ENCODE data around the gene PDE6A.
"Not testable (repeated sequence)": the region's sequence is repeated elsewhere in the genome, so short reads cannot be mapped to it uniquely, and the experiment has no call there.

Gene PDE6A

GRCh38 chr5:149871471-149871870, 73.1 kb downstream of the PDE6A start:
- no peaks in the 10 kb centered on the region for H3K4me1 ChIP-seq (ENCODE audit: insufficient read depth, low read length)
- 89% methylated on average over 7 of the region's 7 CpGs for WGBS

DNA sequence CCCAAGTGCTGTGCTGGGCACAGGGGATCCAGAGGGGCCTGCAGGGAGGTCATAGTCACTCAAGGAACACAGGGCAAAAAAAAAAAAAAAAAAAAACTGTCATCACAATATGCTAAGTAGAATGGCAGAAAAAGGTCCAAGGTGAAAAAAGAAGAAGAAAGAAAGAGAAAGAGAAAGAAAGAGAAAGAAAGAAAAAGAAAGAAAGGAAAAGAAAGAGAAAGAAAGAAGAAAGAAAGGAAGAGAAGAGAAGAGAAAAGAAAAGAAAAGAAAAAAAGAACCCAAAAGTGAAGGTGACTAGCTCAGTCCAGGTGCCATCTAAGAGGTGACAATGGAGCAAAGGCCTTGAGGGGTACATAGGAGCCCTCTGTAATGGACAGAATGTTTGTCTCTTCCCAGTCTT, 73.9 kb downstream of the PDE6A start:
- Histone ChIP-seq H3K27ac (ENCODE audit: low read depth, low read length) (no peak overlapping the region), H3K27me3 (ENCODE audit: insufficient read depth, low read length) (no peaks in the 10 kb centered on the region), H3K4me1 (ENCODE audit: insufficient read depth, low read length) (no peaks in the 10 kb centered on the region), H3K9me3 (ENCODE audit: insufficient read depth, low read depth, low read length) (no peaks in the 10 kb centered on the region), H3K4me3 (ENCODE audit: low read length) (no peak overlapping the region), H3K36me3 (ENCODE audit: insufficient read depth, low read length) (no peaks in the 10 kb centered on the region), H3K9ac (ENCODE audit: low read depth, low read length) (no peak overlapping the region)

More at GRCh38 chr5:149871471-149871870, 73.1 kb downstream of the PDE6A start:
- Histone ChIP-seq H3K27ac (ENCODE audit: low read depth, low read length) (no peak overlapping the region), H3K27me3 (ENCODE audit: insufficient read depth, low read length) (no peaks in the 10 kb centered on the region), H3K9me3 (ENCODE audit: insufficient read depth, low read depth, low read length) (no peaks in the 10 kb centered on the region), H3K9ac (ENCODE audit: low read depth, low read length) (no peak overlapping the region), H3K4me3 (ENCODE audit: low read length) (no peak overlapping the region), H3K36me3 (ENCODE audit: insufficient read depth, low read length) (no peaks in the 10 kb centered on the region)

- H3K36me3 ChIP-seq (ENCODE audit: insufficient read depth, low read length), result no peaks in the 10 kb centered on the region
- no peak overlapping the region for H3K9ac ChIP-seq (ENCODE audit: low read depth, low read length)
- H3K9me3 ChIP-seq (ENCODE audit: insufficient read depth, low read depth, low read length), result no peaks in the 10 kb centered on the region
- no peaks in the 10 kb centered on the region for H3K4me1 ChIP-seq (ENCODE audit: insufficient read depth, low read length)
- no peaks in the 10 kb centered on the region for H3K27me3 ChIP-seq (ENCODE audit: insufficient read depth, low read length)
- H3K4me3 ChIP-seq (ENCODE audit: low read length), result no peak overlapping the region
- 100% methylated on average over 1 of the region's 1 CpG for WGBS
- no peak overlapping the region for H3K27ac ChIP-seq (ENCODE audit: low read depth, low read length)
These were observed 74.4 kb downstream of the PDE6A start for GRCh38 chr5:149870232-149870631.

DNA sequence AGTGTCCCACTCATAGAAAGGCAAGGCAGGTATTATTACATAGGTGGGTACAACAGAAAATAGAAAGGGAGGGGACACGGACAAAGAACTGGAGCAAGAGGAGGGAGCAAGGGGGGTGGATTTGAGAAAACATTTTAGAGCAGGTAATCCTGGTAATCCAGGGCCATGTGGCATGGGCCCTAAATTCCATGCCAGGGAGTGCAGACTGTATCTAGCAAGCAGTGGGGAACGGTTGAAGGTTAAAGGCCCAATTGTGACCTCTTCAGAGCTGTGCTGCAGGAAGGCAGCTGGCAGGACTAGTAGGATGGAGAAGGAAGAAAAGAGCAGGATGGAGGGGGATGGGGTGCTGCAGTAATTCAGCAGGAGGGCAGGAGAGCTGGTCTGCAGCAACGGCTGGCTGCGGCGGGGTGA, 75.2 kb downstream of the PDE6A start:
- H3K9me3 ChIP-seq (ENCODE audit: insufficient read depth, low read depth, low read length), result no peaks in the 10 kb centered on the region
- 70% methylated on average over 5 of the region's 5 CpGs for WGBS
- no peak overlapping the region for H3K27ac ChIP-seq (ENCODE audit: low read depth, low read length)
- no peak overlapping the region for H3K4me3 ChIP-seq (ENCODE audit: low read length)
- no peaks in the 10 kb centered on the region for H3K4me1 ChIP-seq (ENCODE audit: insufficient read depth, low read length)
- no peaks in the 10 kb centered on the region for H3K36me3 ChIP-seq (ENCODE audit: insufficient read depth, low read length)
- 0 out of 2 replicates have a peak overlapping the region, but pooled peaks have one; percentile 5 for H3K9ac ChIP-seq (ENCODE audit: low read depth, low read length)
- no peaks in the 10 kb centered on the region for H3K27me3 ChIP-seq (ENCODE audit: insufficient read depth, low read length)

DNA sequence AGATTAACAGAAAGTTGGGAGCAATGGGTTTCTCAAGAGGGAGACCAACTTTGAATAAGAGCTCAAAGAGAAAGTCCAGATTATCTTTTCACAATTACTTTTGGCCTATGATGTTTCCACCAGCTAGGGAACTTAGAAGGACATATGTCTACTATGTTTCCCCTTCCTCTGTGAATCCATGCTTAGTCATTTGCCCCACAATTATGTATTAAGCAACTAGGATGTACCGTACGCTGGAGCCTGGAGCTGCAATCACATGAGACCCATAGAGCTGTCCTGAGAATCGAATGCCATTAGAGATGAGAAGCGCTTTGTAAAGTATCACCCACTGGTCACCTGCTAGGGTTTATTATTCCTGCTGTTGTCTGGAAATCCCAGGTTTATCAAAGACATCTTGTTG, 78.8 kb downstream of the PDE6A start:
- Histone ChIP-seq H3K4me3 (ENCODE audit: low read length) (no peak overlapping the region), H3K4me1 (ENCODE audit: insufficient read depth, low read length) (peaks cover 7% of the 10 kb centered on the region), H3K36me3 (ENCODE audit: insufficient read depth, low read length) (no peaks in the 10 kb centered on the region), H3K9ac (ENCODE audit: low read depth, low read length) (no peak overlapping the region), H3K27me3 (ENCODE audit: insufficient read depth, low read length) (no peaks in the 10 kb centered on the region), H3K9me3 (ENCODE audit: insufficient read depth, low read depth, low read length) (no peaks in the 10 kb centered on the region), H3K27ac (ENCODE audit: low read depth, low read length) (no peak overlapping the region)
- 97% methylated on average over 4 of the region's 4 CpGs for WGBS

DNA sequence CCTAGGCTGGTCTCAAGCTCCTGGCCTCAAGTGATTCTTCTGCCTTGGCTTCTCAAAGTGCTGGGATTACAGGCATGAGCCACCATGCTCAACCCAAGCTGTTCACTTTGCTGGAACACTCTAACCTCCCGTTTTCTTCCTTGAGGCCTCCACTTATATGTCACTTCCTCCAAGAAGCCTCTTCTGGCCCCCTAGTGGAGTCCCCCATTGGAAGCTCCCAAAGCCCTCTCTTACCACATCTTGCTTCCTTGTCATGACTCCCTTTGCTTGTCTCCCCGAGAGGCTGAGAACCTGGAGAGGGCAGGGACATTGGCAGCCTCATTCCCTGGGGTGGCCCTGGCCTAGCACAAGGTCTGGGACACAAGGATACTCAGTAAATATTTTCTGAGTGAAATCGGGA, 80.8 kb downstream of the PDE6A start:
- 89% methylated on average over 3 of the region's 3 CpGs for WGBS
- H3K9me3 ChIP-seq (ENCODE audit: insufficient read depth, low read depth, low read length), result no peaks in the 10 kb centered on the region

GRCh38 chr5:149863176-149863575, 81.4 kb downstream of the PDE6A start:
- Histone ChIP-seq H3K4me3 (ENCODE audit: low read length) (no peak overlapping the region), H3K27ac (ENCODE audit: low read depth, low read length) (no peak overlapping the region), H3K27me3 (ENCODE audit: insufficient read depth, low read length) (no peaks in the 10 kb centered on the region), H3K36me3 (ENCODE audit: insufficient read depth, low read length) (no peaks in the 10 kb centered on the region), H3K9me3 (ENCODE audit: insufficient read depth, low read depth, low read length) (no peaks in the 10 kb centered on the region), H3K4me1 (ENCODE audit: insufficient read depth, low read length) (peaks cover 10% of the 10 kb centered on the region), H3K9ac (ENCODE audit: low read depth, low read length) (no peak overlapping the region)
- 96% methylated on average over 13 of the region's 13 CpGs for whole genome bisulfite sequencing

More for the DNA sequence above, 80.8 kb downstream of the PDE6A start:
- H3K4me3 ChIP-seq (ENCODE audit: low read length), result no peak overlapping the region
- no peak overlapping the region for H3K9ac ChIP-seq (ENCODE audit: low read depth, low read length)
- H3K36me3 ChIP-seq (ENCODE audit: insufficient read depth, low read length), result no peaks in the 10 kb centered on the region
- H3K27me3 ChIP-seq (ENCODE audit: insufficient read depth, low read length), result no peaks in the 10 kb centered on the region
- no peak overlapping the region for H3K27ac ChIP-seq (ENCODE audit: low read depth, low read length)
- H3K4me1 ChIP-seq (ENCODE audit: insufficient read depth, low read length), result peaks cover 10% of the 10 kb centered on the region

GRCh38 chr5:149860801-149861322, 83.7 kb downstream of the PDE6A start:
- no peak overlapping the region for H3K4me3 ChIP-seq (ENCODE audit: low read length)
- H3K27ac ChIP-seq (ENCODE audit: low read depth, low read length), result 0 out of 2 replicates have a peak overlapping the region, but pooled peaks have one; percentile 45
- no peaks in the 10 kb centered on the region for H3K36me3 ChIP-seq (ENCODE audit: insufficient read depth, low read length)
- peaks cover 10% of the 10 kb centered on the region for H3K4me1 ChIP-seq (ENCODE audit: insufficient read depth, low read length)
- peak overlapping the region; percentile 25 for H3K9ac ChIP-seq (ENCODE audit: low read depth, low read length)
- 56% methylated on average over 7 of the region's 7 CpGs for WGBS
- H3K27me3 ChIP-seq (ENCODE audit: insufficient read depth, low read length), result no peaks in the 10 kb centered on the region
- no peaks in the 10 kb centered on the region for H3K9me3 ChIP-seq (ENCODE audit: insufficient read depth, low read depth, low read length)

- H3K27ac ChIP-seq (ENCODE audit: low read depth, low read length), result no peak overlapping the region
- no peaks in the 10 kb centered on the region for H3K9me3 ChIP-seq (ENCODE audit: insufficient read depth, low read depth, low read length)
- no peak overlapping the region for H3K9ac ChIP-seq (ENCODE audit: low read depth, low read length)
- peaks cover 10% of the 10 kb centered on the region for H3K4me1 ChIP-seq (ENCODE audit: insufficient read depth, low read length)
- 94% methylated on average over 4 of the region's 4 CpGs for WGBS
- H3K27me3 ChIP-seq (ENCODE audit: insufficient read depth, low read length), result no peaks in the 10 kb centered on the region
- no peak overlapping the region for H3K4me3 ChIP-seq (ENCODE audit: low read length)
- H3K36me3 ChIP-seq (ENCODE audit: insufficient read depth, low read length), result no peaks in the 10 kb centered on the region
These were observed 84.8 kb downstream of the PDE6A start for GRCh38 chr5:149859746-149860145.

- not testable (repeated sequence) for H3K4me1 ChIP-seq (ENCODE audit: insufficient read depth, low read length); H3K9ac ChIP-seq (ENCODE audit: low read depth, low read length); H3K27me3 ChIP-seq (ENCODE audit: insufficient read depth, low read length); H3K9me3 ChIP-seq (ENCODE audit: insufficient read depth, low read depth, low read length); H3K36me3 ChIP-seq (ENCODE audit: insufficient read depth, low read length); H3K4me3 ChIP-seq (ENCODE audit: low read length); H3K27ac ChIP-seq (ENCODE audit: low read depth, low read length)
- WGBS, result 96% methylated on average over 4 of the region's 6 CpGs
These were observed 86.1 kb downstream of the PDE6A start for GRCh38 chr5:149858481-149858880.

DNA sequence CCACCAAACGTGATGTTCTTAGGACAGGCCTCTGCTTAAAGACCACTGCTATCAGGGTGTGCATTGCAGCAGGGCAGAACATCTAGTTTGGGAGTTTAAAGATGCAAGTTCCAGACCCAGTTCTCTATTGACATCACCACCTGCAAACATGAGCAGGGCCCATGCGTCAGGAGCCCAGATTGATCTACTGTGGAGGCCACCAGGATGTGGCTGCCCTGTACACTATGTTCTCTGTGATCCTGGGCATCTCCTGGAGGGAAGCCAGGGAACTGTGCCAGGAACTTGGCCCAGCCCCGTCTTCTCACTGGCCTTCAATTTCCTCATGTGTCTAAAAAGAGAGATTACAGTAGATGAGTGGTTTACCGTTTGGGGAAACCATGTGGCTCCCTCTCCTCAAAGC, 87.1 kb downstream of the PDE6A start:
- H3K4me1 ChIP-seq (ENCODE audit: insufficient read depth, low read length), result peaks cover 10% of the 10 kb centered on the region
- no peaks in the 10 kb centered on the region for H3K27me3 ChIP-seq (ENCODE audit: insufficient read depth, low read length)
- 92% methylated on average over 4 of the region's 4 CpGs for WGBS
- H3K9me3 ChIP-seq (ENCODE audit: insufficient read depth, low read depth, low read length), result no peaks in the 10 kb centered on the region
- H3K4me3 ChIP-seq (ENCODE audit: low read length), result no peak overlapping the region
- H3K27ac ChIP-seq (ENCODE audit: low read depth, low read length), result no peak overlapping the region
- no peaks in the 10 kb centered on the region for H3K36me3 ChIP-seq (ENCODE audit: insufficient read depth, low read length)
- no peak overlapping the region for H3K9ac ChIP-seq (ENCODE audit: low read depth, low read length)

GRCh38 chr5:149855366-149855765, 89.2 kb downstream of the PDE6A start:
- Histone ChIP-seq H3K4me3 (ENCODE audit: low read length) (no peak overlapping the region), H3K9ac (ENCODE audit: low read depth, low read length) (no peak overlapping the region), H3K9me3 (ENCODE audit: insufficient read depth, low read depth, low read length) (no peaks in the 10 kb centered on the region), H3K27ac (ENCODE audit: low read depth, low read length) (no peak overlapping the region), H3K36me3 (ENCODE audit: insufficient read depth, low read length) (no peaks in the 10 kb centered on the region), H3K27me3 (ENCODE audit: insufficient read depth, low read length) (no peaks in the 10 kb centered on the region), H3K4me1 (ENCODE audit: insufficient read depth, low read length) (no peaks in the 10 kb centered on the region)
- WGBS, result 92% methylated on average over 4 of the region's 4 CpGs
